T follicular helper cell (primary cell): ENCODE results near the gene FIBIN.
"Not testable (repeated sequence)": the region's sequence is repeated elsewhere in the genome, so short reads cannot be mapped to it uniquely, and the experiment has no call there.

Source experiments
- DNase-seq: peaks from one replicate; pipeline ENCODE4 v3.0.0-alpha.2; 2020; ENCODE audit warnings: low read depth
- total RNA-seq, 2 experiments: gene quantifications; one replicate each; lab custom pipeline; 2026; lab: John Stamatoyannopoulos, UW

The FIBIN gene
- total RNA-seq, result 0 to 0.04 reads per million in 2 experiments

DNA sequence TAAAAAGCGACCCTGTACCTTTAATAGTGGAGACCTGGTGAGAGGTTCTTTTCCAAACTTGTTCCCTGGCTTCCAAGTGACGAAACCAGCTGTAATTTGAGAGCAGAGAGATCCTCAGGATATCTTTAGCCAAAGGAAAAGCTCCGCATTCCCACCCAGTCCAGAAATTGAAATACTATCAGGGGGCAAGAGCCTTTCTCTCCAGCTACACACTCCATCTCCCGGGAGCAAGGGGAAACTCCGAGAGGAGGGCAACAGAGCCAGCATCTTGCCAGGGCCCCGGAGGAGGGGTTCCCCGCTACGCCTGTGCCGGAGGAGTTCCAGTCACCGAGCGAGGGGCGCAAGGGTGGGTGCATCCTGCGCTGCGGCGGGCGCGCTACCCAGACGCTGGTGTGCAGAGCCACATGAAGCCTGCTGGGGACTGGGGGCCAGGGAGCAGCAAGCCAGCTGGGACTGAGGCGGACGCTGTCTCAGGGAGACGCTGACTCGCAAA, at the start of gene FIBIN:
FIBIN (plus strand) TSS at position 148 of the 493 bp plus-strand sequence. CDS start 415 bp downstream, outside the sequence.
- DNase-seq, result no peak

DNA sequence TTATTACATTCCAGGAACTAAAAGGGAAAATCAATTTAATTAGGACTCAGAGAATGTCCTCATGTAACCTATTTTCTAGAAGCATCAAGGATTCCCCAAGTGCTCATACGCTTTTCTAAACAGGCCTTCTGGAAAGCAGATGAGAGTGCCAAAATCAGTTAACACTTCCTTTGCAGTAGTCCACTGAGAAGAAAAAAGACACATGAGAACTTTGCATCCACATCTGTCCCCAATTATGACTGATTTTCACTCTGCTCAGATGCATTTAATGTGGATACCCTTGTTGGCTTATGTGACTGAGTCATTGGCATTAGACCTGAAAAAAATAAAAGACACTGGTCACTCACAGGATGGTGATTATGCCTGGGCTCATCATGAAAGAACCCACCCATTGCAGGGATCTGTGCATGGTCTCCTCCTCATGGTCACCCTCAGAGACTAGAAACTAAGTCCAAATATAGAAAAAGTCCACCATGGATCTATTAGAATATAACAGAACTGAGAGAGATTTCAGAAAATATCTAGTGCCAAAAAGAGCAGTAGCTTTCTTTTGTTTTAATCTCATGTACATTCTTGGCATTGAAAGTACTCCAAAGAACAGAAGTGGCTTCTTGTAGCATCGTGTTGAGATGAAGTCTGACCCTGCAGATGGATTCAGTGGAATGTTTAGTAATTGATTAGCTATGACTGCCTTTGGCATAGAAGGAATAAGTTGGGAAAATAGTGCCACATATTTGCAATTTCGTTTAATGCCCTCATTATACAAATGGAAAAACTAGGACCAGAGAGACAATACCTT, 48.8 kb upstream of the FIBIN start:
- no peak for DNase-seq

DNA sequence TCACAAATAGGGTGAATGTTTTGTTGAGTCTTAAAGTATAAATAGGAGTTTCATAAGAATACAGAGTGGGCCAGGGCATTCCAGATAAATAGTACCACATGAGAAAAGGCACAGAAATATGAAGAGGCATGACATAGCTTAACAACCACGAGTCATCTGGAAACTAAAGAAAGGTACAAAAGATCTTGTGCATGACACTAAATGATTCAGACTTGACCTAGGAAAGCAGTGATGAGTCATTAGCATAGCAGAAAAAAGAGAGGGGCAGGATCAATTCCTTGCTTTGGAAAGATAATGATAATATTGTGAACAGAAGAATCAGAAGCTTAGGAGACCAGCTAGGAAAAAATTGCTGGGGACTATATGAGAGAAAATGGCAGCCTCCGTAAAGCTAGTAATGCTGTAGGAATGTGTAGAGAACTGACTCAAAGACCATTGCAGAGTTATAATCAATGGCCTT, 47.6 kb upstream of the FIBIN start:
- DNase-seq, result no peak

DNA sequence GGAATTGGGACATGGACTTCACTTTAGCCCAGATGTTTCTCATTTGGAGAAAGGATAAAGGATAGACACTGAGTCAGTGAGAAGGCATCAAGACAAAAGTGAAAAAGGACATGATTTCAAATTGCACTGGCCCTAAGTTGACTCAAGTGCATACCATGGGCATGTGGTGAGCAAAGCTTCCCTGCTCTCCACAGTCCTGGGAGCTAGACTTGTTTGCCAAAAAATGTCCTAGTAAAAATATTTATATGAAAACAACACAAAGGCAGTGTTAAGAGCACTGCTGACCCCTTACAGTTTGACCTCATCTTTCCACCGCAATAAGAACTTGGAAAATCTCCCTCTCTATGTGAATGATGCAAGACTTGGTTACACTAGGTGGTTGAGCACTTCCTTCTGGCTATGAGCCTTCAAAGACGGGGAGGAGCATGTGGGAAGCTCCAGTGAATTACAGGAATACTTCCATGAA, 46.5 kb upstream of the FIBIN start:
- no peak for DNase-seq

DNA sequence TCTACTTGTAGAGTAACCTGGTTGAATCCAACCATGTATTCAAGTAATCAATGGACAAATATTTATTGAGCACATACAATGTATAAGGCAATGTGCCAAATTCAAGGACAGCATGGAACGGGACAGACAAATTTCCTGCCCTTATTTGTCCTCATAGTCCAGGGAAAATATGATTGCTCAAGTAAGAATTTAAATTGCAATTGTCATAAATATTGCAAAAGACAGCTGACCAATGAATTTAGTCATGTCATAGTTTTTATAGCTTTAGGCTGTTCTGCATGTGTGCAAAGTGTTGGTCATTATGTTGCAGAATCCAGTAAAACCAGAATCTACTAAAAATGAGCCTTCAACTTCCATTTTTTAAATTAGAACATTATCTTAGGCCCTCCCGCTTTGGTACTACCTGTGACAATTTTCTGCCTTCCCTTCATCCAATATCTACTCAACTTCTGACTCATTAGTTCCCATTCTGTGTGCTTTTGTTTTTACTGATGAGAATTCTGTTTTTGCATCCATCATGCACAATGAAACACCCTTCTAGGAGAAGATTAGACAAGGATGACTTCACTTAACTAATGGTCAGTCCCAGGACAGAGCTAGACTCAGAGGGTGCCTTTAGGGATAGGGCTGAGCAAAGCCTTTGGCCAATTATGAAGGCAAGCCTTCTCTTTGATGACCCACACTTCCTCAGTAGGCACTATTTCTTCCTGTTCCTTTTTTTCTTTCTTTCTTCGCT, 45.8 kb upstream of the FIBIN start:
- no peak for DNase-seq

DNA sequence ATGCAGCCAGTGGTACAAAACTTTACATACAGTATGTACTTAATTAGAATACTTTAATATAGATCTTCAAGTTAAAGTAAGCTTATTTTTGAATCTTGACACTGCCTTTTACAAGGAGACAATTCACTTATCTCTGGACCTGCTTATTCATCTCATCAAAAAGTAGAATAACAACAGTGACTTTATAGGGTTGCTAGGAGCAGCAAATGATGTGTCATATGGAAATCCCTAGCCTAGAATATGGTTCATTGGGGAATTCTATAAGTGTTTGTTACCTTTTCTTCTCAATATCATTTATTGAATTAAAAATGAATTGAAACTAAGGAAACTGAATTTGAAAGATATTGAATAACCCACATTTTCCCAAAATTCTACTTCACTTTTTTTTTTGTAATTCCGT, 45.0 kb upstream of the FIBIN start:
- no peak for DNase-seq

DNA sequence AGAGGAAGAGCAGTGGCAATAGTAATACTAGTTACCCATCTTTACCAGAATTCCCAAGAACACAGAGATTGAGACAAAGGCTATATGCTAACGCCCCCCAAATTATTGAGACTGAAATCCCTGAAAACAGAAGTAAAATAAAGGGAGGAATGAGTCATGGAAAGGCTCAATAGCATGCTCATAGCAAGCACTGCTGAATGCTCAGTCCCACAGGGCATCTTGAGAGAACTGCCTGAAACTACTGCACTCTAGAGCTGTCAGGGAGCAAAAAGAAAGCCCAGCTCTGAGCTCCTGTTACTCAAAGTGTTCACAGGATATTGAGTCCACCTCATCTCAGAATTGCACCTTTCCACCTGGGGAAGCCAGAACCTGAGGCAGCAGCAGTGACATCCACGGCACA, 44.1 kb upstream of the FIBIN start:
- DNase-seq, result no peak

DNA sequence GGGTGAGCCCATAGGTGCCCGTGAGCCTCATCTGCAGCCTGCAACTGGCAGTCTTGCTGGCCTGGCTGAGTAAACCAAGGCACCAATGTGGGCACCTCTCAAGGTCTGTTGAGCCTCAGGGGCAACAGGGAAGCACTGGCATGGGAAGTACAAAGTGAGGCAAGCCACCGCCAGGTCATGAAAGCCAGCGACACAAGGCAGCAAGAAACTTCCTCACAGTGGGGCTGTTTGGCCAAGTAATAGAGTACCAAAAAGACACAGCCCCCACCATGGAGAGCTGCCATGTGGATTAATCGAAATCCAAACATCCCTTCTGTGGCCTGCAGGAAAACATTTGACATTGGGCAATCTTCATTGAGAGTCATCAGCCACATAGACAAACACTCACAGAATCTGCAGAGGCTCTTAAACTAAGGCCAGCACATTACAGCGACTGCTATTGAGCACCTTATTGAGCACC, 43.6 kb upstream of the FIBIN start:
- DNase-seq, result no peak

DNA sequence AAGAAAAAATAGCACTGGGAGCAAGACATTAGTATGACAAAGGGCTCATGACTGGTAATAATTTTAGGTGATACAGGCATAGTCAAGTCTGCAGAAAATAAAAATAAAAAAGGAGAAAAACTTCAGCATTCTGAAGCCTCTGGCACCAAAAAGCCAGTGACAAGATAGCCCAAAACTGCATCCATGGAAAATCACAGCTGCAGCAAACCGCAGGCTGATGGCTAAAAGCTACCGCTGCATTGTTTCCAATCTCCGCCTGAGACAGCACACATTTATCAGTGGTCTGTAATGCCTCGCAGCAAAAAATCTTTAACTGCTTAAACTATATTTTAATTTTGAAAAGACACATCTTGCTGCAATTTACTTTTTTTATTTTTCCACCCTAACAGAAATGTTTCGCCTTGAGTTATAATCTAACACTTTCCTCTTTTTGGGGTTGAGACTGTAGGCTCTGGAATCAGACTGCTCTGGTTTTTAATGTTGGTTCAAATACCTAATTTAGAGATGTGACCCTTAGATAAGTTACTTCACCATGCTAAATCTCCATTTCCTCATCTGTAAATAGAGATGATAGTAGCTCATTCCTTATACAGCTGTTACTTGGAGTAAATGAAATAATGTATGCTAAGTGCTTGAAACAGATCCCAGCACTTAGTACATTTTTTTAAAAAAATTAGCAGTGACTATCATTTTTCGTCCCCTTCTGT, 42.0 kb upstream of the FIBIN start:
- DNase-seq, result no peak

DNA sequence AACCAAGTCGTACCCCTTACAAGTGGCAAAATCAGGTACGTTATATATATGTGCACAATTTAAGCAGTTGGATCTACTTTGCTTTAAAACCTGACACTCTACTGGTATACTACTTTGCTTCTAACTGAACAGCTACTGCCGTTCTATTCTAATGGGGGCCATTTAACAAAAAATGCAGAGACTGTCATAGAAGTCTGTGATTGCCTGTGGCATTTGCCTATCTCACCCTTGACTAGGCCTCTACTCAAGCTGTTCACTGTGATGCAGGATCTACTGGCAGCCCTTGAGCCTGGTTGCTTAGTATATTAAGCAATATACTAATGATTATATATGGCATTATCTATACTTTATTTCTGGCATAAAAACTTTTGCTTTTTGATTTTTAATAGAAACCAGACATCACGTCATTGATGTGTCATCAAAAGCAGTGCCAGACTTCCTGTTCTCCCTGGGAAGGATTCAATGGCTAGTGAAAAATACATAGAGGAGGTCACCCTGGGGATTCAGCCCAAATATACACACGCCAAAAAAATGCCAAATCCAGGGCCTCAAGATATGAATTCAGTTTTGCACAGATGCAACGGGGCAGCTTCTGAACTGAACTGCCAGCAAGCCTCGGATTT, 40.0 kb upstream of the FIBIN start:
- no peak for DNase-seq

DNA sequence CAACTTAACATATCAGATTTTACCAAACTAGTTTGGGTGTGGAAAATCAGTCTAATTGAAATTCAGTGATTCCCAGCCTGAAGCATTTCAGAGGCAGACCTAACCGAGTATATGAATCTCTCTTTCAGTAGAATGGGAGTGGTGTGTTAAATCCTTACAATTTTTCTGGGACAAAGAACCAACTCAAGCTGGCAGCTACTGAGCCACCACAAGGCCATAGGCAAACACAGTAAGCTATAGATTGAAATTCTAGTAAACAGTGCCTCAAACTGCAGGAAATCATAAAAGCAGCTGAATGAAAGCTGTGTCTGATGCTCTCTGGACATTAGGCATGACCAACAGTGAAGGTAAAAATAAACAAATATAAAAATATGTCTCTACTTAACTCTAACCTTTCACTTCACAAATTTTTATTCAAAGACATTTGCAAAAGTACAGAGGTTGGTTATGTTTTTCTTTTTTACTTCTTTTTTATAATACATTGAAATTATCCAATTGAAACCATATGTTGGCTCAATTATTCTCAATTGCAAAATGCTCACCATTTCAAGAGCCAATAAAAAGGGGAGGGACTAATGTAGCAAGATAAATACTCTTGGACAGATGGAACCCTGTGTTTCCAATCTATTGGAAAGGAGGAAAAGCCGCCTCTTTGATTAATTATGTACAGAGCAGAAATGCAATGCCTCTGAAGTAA, 35.8 kb upstream of the FIBIN start:
- no peak for DNase-seq

DNA sequence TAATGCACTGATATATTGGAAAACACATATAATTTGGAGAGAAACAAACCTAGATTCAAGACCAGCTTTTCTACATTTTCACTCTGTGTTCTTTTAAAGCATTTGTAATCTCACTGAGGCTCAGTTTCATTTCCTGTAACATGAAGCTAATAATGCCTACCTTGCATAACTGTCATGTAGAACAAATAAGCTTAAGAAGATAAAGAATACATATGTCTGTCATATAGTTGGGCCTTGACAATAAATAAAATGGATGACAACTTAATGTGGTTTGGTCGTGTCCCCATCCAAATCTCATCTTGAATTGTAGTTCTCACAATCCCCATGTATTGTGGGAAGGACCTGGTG, 35.2 kb upstream of the FIBIN start:
- no peak for DNase-seq

DNA sequence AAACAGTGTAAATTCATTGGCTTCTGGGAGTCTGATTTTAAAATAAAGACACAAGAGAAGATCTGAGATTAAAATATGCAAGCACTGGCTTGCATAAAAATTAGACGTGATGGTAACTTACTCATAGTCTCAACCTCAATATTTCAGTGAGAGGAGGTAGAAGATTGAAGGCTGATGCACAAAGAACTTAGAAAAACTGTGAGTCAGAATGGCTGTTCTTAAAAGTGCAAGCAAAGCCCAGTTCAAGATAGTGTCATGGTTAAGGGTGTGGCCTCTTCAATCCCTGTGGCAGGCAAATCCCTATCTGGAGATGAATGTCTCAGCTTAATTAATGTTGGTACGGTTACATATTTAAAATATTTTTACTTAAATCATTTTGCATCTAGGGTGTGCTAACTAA, 33.6 kb upstream of the FIBIN start:
- no peak for DNase-seq

DNA sequence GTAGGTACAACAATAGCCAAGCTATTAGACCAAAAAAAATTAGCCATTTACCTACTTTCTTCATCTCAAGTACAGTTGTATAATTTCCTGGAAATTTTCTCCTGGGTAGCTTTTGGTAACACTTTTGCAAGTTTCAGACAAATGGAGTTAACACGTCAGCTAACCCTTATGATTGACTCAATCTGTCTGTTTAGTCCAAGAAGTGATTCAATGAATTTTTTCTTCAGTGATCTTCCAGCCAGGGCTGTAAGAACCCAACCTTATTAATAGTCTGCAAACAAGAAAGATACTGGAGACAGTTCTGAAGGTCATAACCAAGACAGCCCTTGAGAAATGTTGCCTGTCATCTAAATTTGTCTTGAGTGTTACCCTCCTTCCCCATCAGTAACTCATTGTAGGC, 30.1 kb upstream of the FIBIN start:
- no peak for DNase-seq

DNA sequence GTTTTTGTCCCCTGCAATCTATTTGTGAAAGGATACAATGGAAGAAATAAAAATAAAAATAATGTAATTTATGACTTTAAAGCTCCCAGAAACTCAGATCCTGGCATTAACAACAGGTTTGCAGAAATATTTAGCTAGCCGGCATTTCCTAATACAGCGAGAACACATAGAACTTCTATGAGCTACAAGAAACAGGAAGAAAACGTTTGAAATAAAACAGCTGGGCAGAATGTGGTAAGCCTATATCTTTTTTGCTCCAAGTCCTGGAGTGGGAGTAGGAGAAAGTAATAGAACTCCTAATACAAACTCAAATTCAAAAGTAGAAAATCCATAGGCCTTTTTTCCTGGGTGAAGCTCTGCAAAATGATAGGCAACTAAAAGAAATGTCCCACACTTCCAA, 29.6 kb upstream of the FIBIN start:
- no peak for DNase-seq

DNA sequence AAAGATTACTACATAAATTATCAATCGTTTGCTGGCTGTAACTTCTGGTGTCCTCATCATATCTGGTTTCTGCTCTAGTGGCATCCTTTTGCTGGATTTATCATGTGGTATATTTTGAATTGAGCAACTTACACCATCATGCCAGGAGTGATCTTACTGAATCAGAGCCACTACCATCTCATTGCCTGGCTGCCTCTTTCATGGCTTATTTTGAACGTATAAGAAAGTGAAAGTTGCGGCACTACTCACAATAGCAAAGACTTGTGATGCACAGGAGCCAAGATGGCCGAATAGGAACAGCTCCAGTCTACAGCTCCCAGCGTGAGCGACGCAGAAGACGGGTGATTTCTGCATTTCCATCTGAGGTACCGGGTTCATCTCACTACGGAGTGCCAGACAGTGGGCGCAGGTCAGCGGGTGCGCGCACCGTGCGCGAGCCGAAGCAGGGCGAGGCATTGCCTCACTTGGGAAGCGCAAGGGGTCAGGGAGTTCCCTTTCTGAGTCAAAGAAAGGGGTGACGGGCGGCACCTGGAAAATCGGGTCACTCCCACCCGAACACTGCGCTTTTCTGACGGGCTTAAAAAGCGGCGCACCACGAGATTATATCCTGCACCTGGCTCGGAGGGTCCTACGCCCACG, 28.9 kb upstream of the FIBIN start:
- DNase-seq, result not testable (repeated sequence)

DNA sequence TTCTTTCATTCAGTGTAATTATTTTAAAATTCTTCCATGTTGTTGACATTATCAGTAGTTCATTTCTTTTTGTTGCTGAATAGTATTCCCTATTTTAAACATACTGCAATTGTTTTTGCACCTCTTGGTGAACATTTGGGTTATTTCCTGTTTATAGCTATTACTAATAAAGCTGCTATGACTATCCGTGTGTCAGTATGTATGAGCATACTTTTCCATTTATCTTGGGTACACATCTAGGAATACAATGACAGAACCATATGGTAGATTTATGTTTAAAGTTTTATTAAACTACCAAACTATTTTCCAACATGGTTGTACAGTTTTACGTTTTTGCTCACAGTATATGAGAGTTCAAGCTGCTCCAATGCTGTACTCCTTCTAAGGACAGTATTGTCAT, 22.0 kb upstream of the FIBIN start:
- DNase-seq, result no peak

DNA sequence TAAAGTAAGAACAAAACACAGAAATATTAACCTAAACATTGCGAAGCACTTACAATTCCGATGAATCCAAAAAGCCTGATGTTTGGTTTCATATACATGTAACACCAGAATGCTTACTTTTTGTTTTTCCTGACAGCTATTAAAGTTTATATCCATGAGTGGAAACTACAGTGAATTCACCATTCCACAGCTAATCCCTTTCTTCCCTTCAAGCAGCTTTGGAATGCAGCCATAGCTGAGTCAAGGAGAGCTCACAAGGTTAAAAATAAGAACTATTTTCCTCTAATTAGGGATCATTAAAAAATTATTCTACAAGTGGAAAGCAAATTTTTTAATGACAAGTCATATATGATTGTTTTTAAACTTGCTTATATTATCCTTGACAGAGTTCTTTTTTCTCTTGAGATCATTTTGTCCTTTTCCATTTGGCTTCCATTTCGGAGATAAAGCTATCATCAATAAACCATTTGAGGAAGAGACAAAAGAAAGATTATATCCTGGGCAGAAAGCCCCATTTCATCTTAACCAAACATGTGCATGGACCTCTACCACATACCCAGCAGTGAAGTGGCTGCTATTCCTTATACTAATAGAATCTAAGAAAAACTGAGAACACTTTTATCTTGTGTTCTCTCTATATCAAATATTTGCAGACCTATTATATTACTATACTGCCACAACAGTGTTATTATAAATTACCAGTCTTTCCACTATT, 19.7 kb upstream of the FIBIN start:
- DNase-seq, result no peak

DNA sequence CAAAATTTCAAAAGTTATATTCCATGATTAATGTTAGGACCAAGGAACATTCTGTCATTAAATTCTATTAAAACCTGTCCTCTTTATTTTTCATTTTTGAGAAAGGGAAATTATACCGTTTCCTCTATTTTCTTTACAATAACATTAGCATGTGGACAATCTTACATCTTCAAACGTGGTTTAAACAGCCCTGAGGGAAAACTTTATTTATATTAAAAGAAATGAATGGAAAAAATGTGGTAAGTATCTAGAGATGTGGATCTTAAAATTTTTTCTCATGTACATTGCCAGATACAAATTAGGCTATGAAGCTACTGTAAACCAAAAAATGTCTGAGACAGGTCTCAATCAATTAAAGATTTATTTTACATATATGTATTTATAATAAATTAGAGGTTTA, 18.9 kb upstream of the FIBIN start:
- no peak for DNase-seq

DNA sequence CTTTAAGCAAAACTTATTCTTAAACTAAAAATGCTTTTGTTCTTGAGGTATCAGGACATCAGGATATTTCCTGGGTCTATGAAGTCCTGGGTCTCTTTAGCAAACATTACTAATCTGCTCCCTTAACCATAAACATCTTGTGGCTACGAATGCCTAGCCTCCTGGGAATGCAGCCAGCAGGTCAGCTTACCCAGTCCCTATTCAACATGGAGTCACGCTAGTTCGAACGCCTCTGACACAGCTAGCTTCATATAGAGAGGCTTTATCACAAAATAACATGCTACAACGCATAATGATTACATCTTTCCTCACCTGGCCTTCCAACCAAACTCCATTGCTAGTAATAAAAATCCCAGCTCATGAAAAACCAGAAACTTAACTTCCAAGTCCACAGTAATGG, 17.5 kb upstream of the FIBIN start:
- no peak for DNase-seq
